Peyer's patch (tissue), 4 donors: Measurements from ENCODE around the gene ALG5.

Experiments used
- POLR2A ChIP-seq, 2 donors: fragments of 450-650 bp; IDR thresholded peaks; one replicate each; pipeline ENCODE4 v1.5.1; 2017; ENCODE audit warnings: antibody characterized with exemption in 2 of 2, mild to moderate bottlenecking in 2 of 2, moderate library complexity in 2 of 2
- TF ChIP-seq, protein P1 (sequence below), 6 experiments: fragments of 450-650 bp in 4 of 6; fragments of 200-600 bp in 2 of 6; sonication (generic) in 1 of 6; IDR thresholded peaks; one replicate each; pipeline ENCODE4 v1.5.1; 2017 to 2019; ENCODE audit warnings: antibody characterized with exemption in 6 of 6, mild to moderate bottlenecking in 3 of 6, moderate library complexity in 1 of 6

GRCh38 chr13:36959456-36960116, 39.6 kb downstream of the ALG5 start:
- TF ChIP-seq, protein P1, sequence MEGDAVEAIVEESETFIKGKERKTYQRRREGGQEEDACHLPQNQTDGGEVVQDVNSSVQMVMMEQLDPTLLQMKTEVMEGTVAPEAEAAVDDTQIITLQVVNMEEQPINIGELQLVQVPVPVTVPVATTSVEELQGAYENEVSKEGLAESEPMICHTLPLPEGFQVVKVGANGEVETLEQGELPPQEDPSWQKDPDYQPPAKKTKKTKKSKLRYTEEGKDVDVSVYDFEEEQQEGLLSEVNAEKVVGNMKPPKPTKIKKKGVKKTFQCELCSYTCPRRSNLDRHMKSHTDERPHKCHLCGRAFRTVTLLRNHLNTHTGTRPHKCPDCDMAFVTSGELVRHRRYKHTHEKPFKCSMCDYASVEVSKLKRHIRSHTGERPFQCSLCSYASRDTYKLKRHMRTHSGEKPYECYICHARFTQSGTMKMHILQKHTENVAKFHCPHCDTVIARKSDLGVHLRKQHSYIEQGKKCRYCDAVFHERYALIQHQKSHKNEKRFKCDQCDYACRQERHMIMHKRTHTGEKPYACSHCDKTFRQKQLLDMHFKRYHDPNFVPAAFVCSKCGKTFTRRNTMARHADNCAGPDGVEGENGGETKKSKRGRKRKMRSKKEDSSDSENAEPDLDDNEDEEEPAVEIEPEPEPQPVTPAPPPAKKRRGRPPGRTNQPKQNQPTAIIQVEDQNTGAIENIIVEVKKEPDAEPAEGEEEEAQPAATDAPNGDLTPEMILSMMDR (IDR thresholded peaks at IDR 0.05), result no peak
- no peak for TF ChIP-seq POLR2A (IDR thresholded peaks at IDR 0.05)
